ENCODE results near the gene DCLK1. TPM values are rescaled to one million over a fixed set of nuclear protein-coding genes. Genes with fewer than 3 reads are reported as not detected.

Gene DCLK1
- total and polyA plus RNA-seq, 7 donors: 0.98 to 15.1 (median 3.9) TPM

- TF ChIP-seq CTCF (IDR thresholded peaks at IDR 0.05): no peak
- no peak for ATAC-seq
- no peak overlapping the region for H3K27ac ChIP-seq
- no peaks in the 10 kb centered on the region for H3K36me3 ChIP-seq (ENCODE audit: insufficient read depth in 1 of 2, low read depth in 1 of 2)
- H3K27me3 ChIP-seq (ENCODE audit: insufficient read depth in 3 of 3, low read length in 2 of 3): no peaks in the 10 kb centered on the region
- H3K9me3 ChIP-seq: no peaks in the 10 kb centered on the region
- intact Hi-C loops (cut with DNase I): no loop called here
- DNase-seq: no peak
- WGBS, 3 donors: 73 to 78% (median 77%) methylated on average over 5 of the region's 5 CpGs
- H3K4me3 ChIP-seq: no peak overlapping the region
- no peaks in the 10 kb centered on the region for H3K4me1 ChIP-seq
Measured at GRCh38 chr13:36096461-36097416, 34.4 kb downstream of the DCLK1 start.

GRCh38 chr13:36094478-36094877, 36.7 kb downstream of the DCLK1 start:
- DNase-seq (no peak), ATAC-seq (no peak)
- Histone ChIP-seq H3K27me3 (ENCODE audit: insufficient read depth in 3 of 3, low read length in 2 of 3) (no peaks in the 10 kb centered on the region), H3K27ac (no peak overlapping the region), H3K36me3 (ENCODE audit: insufficient read depth in 1 of 2, low read depth in 1 of 2) (no peaks in the 10 kb centered on the region), H3K9me3 (no peaks in the 10 kb centered on the region), H3K4me1 (no peaks in the 10 kb centered on the region), H3K4me3 (no peak overlapping the region)
- WGBS, 3 donors: 66 to 75% (median 72%) methylated on average over 4 of the region's 4 CpGs
- intact Hi-C loops (cut with DNase I): no loop called here
- no peak for TF ChIP-seq CTCF (IDR thresholded peaks at IDR 0.05)

GRCh38 chr13:36090592-36090991, 40.6 kb downstream of the DCLK1 start:
- TF ChIP-seq CTCF (IDR thresholded peaks at IDR 0.05): no peak
- intact Hi-C loops (cut with DNase I): no loop called here
- Histone ChIP-seq H3K27ac (no peak overlapping the region), H3K4me1 (no peaks in the 10 kb centered on the region), H3K27me3 (ENCODE audit: insufficient read depth in 3 of 3, low read length in 2 of 3) (no peaks in the 10 kb centered on the region), H3K36me3 (ENCODE audit: insufficient read depth in 1 of 2, low read depth in 1 of 2) (no peaks in the 10 kb centered on the region), H3K9me3 (no peaks in the 10 kb centered on the region), H3K4me3 (no peak overlapping the region)
- 81 to 85% (median 82%) methylated on average over 7 of the region's 7 CpGs for WGBS, 3 donors
- ATAC-seq (peak in 1 of 4 donors; percentile 21), DNase-seq (no peak)

- Histone ChIP-seq H3K27ac (no peak overlapping the region), H3K4me1 (no peaks in the 10 kb centered on the region), H3K27me3 (ENCODE audit: insufficient read depth in 3 of 3, low read length in 2 of 3) (no peaks in the 10 kb centered on the region), H3K36me3 (ENCODE audit: insufficient read depth in 1 of 2, low read depth in 1 of 2) (no peaks in the 10 kb centered on the region), H3K4me3 (no peak overlapping the region), H3K9me3 (no peaks in the 10 kb centered on the region)
- WGBS, 3 donors: 78 to 86% (median 84%) methylated on average over 7 of the region's 7 CpGs
- no peak for TF ChIP-seq CTCF (IDR thresholded peaks at IDR 0.05)
- intact Hi-C loops (cut with DNase I): no loop called here
- ATAC-seq: peak in 2 of 4 donors; percentile 23 to 40
- no peak for DNase-seq
Measured at GRCh38 chr13:36089130-36089647, 42.0 kb downstream of the DCLK1 start.
